GM10248 (cell line): ENCODE data around the gene DTX3L.

ENCODE experiments used
- CTCF ChIA-PET: fragments of 300-600 bp; sonication (Branson Sonifier 250); formaldehyde crosslinking; extraction: SDS; loops from one replicate; lab custom pipeline; 2021; ENCODE audit warnings: antibody characterized with exemption; lab: Yijun Ruan, JAX
- POLR2A ChIA-PET: fragments of 350-650 bp; sonication (Branson Sonifier 250); formaldehyde crosslinking; extraction: SDS; loops from one replicate; lab custom pipeline; 2020; ENCODE audit warnings: antibody characterized with exemption; lab: Yijun Ruan, JAX
- DNase-seq: peaks from one replicate; pipeline ENCODE4 v3.0.0; 2012; ENCODE audit errors: extremely low spot score
- CTCF ChIP-seq: IDR thresholded peaks from 2 replicates; pipeline ENCODE4 v1.5.1; 2012; ENCODE audit warnings: mild to moderate bottlenecking, low read depth; ENCODE audit errors: extremely low read depth, missing control alignments, control extremely low read depth

DTX3L gene

GRCh38 chr3:122564155-122564912, at the start of gene DTX3L, which contains the start of gene PARP9:
TSS of gene DTX3L (plus strand) at chr3:122564338. CDS start at chr3:122564427, 89 bp downstream.
TSS of gene PARP9 (minus strand) at chr3:122564300. CDS start at chr3:122559620, 4,680 bp downstream.
- CTCF ChIA-PET = interaction anchor here (0.9 to 4.5 kb wide), 6 partner anchors 10 to 152 kb away, joined by 3 to 28 read pairs (median 4); no protein-coding TSS in a partner anchor
- no peak for TF ChIP-seq CTCF

GRCh38 chr3:122515020-122515468, 49.1 kb upstream of the DTX3L start:
- ChIA-PET CTCF (interaction anchor here (0.7 to 1.2 kb wide), 5 partner anchors 13 to 166 kb away, joined by 3 read pairs; partner anchors contain the start of gene PARP14), POLR2A (interaction anchor here (0.6 kb wide), 1 partner anchor 7 kb away, joined by 8 read pairs; no protein-coding TSS in a partner anchor)
- DNase-seq = no peak
- no peak for TF ChIP-seq CTCF

More at GRCh38 chr3:122564155-122564912, at the start of gene DTX3L, which contains the start of gene PARP9:
- POLR2A ChIA-PET = interaction anchor here (0.5 to 1.3 kb wide), 3 partner anchors 15 to 180 kb away, joined by 3 read pairs; partner anchors contain the start of gene FAM162A
- peak; percentile 80 for DNase-seq

GRCh38 chr3:122515870-122516269, 48.3 kb upstream of the DTX3L start:
- TF ChIP-seq CTCF = no peak
- DNase-seq = no peak
- CTCF ChIA-PET = interaction anchor here (0.8 to 1.6 kb wide), 5 partner anchors 10 to 52 kb away, joined by 3 to 5 read pairs (median 3); no protein-coding TSS in a partner anchor
- POLR2A ChIA-PET = no interaction called here

- POLR2A ChIA-PET = no interaction called here
Measured at GRCh38 chr3:122516846-122517360, 47.2 kb upstream of the DTX3L start.

GRCh38 chr3:122519693-122520092, 44.4 kb upstream of the DTX3L start:
- no peak for TF ChIP-seq CTCF
- ChIA-PET POLR2A (no interaction called here), CTCF (interaction anchor here (1.1 kb wide), 1 partner anchor 160 kb away, joined by 3 read pairs; no protein-coding TSS in a partner anchor)
- no peak for DNase-seq

More at GRCh38 chr3:122516846-122517360, 47.2 kb upstream of the DTX3L start:
- no peak for TF ChIP-seq CTCF
- no peak for DNase-seq
- CTCF ChIA-PET = interaction anchor here (0.8 to 1.6 kb wide), 6 partner anchors 8 to 163 kb away, joined by 3 to 5 read pairs (median 3); no protein-coding TSS in a partner anchor

- CTCF ChIA-PET = interaction anchor here (1.0 kb wide), 1 partner anchor 128 kb away, joined by 3 read pairs; no protein-coding TSS in a partner anchor
- DNase-seq = no peak
- POLR2A ChIA-PET = no interaction called here
- no peak for TF ChIP-seq CTCF
Measured at GRCh38 chr3:122520861-122521260, 43.3 kb upstream of the DTX3L start.
